Cardiac muscle cell (in vitro differentiated cells and primary cell): ENCODE measurements around the gene ABHD16B. TPM values are rescaled to one million over a fixed set of nuclear protein-coding genes. Genes with fewer than 3 reads are reported as not detected.
"Not testable (repeated sequence)": the region's sequence is repeated elsewhere in the genome, so short reads cannot be mapped to it uniquely, and the experiment has no call there.

Experiments
- DNase-seq, 2 donors: peaks; one replicate each; pipeline versions ENCODE4 v3.0.0 to v3.0.0-alpha.2; 2010 to 2017; ENCODE audit warnings: low read depth in 1 of 2, low spot score in 1 of 2
- H3K27ac ChIP-seq: fragments of 200-600 bp; sonication (generic); 2 replicates; pipeline ENCODE4 v1.5.1; 2016
- H3K27me3 ChIP-seq: fragments of 200-600 bp; sonication (generic); 2 replicates; pipeline ENCODE4 v1.6.0; 2016; ENCODE audit warnings: control low read depth
- H3K36me3 ChIP-seq: fragments of 200-600 bp; sonication (generic); 2 replicates; pipeline ENCODE4 v1.5.1; 2016; ENCODE audit warnings: control low read depth
- H3K4me1 ChIP-seq: fragments of 200-600 bp; sonication (generic); 2 replicates; pipeline ENCODE4 v1.8.1; 2017; ENCODE audit warnings: low read depth, mild to moderate bottlenecking, mixed run types
- H3K4me3 ChIP-seq: fragments of 200-600 bp; sonication (generic); 2 replicates; pipeline ENCODE4 v1.5.1; 2016; ENCODE audit warnings: mild to moderate bottlenecking
- H3K9me3 ChIP-seq: fragments of 200-600 bp; sonication (generic); 2 replicates; pipeline ENCODE4 v1.5.1; 2017; ENCODE audit warnings: low read depth, mild to moderate bottlenecking, control low read depth
- polyA plus RNA-seq: library from polyadenylated mRNA; unstranded; fragments of >200 nt; fragmentation: Nextera tagmentation; extraction: Ambion mirVana; gene quantifications from 2 replicates; pipeline ENCODE4 v1.2.1, GENCODE V29; 2016
- total RNA-seq: library from RNA; depleted of rRNA; stranded (reverse); fragments of >200 nt; gene quantifications from 2 replicates; pipeline ENCODE4 v1.2.3, GENCODE V29; 2016
- TF ChIP-seq, protein P1 (sequence below): IDR thresholded peaks from 2 replicates; pipeline ENCODE4 v1.5.1; 2012; ENCODE audit warnings: low read depth, mild to moderate bottlenecking, low read length

The ABHD16B gene
- total and polyA plus RNA-seq, 2 experiments from 2014 or later: 3.4 TPM; not detected in 1

DNA sequence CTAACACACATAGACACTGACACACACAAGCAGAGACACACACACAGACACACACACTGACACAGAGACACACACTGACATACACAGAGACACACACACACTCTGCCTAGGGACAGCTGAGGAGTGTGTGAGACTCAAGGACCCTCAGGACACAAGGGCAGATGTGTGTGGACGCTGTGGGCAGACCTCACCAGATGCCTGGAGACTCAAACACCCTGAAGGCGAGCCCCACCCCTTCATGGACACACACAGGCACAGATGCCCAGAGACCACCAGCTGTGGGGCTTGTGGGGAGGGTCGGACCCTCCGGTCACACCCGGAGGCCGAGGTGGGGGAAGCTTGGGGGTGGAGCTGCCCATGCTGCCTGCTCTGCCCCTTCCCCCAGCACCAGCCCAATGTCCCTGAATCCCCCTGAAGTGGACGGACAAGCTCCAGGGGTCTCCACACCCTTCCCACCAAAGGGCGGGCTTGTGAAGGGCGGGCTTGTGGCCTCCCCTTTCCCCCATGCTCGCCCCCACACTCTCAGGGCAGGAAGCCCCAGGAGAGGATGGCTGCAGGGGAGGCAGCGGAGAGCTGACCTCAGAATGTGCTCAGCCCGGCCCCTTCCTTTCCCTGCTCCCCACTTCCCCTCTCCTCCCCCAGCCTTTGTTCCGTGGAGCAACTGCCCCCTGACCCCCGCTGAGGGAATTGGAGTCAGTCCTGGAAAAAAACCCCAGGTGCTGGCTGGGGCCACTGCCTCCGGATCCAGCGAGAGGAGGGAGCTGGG lies 13.9 kb upstream of the ABHD16B start:
- Histone ChIP-seq H3K36me3 (no peaks in the 10 kb centered on the region), H3K9me3 (no peaks in the 10 kb centered on the region), H3K27me3 (no peaks in the 10 kb centered on the region), H3K4me1 (peaks cover 31% of the 10 kb centered on the region), H3K4me3 (no peak overlapping the region), H3K27ac (peak overlapping the region; percentile 91)
- peak in 1 of 2 donors; percentile 68 for DNase-seq
- TF ChIP-seq, protein P1, sequence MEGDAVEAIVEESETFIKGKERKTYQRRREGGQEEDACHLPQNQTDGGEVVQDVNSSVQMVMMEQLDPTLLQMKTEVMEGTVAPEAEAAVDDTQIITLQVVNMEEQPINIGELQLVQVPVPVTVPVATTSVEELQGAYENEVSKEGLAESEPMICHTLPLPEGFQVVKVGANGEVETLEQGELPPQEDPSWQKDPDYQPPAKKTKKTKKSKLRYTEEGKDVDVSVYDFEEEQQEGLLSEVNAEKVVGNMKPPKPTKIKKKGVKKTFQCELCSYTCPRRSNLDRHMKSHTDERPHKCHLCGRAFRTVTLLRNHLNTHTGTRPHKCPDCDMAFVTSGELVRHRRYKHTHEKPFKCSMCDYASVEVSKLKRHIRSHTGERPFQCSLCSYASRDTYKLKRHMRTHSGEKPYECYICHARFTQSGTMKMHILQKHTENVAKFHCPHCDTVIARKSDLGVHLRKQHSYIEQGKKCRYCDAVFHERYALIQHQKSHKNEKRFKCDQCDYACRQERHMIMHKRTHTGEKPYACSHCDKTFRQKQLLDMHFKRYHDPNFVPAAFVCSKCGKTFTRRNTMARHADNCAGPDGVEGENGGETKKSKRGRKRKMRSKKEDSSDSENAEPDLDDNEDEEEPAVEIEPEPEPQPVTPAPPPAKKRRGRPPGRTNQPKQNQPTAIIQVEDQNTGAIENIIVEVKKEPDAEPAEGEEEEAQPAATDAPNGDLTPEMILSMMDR: no peak

- Histone ChIP-seq H3K4me3 (no peak overlapping the region), H3K27me3 (no peaks in the 10 kb centered on the region), H3K4me1 (peaks cover 32% of the 10 kb centered on the region), H3K9me3 (no peaks in the 10 kb centered on the region), H3K27ac (peak overlapping the region; percentile 91), H3K36me3 (no peaks in the 10 kb centered on the region)
- TF ChIP-seq, protein P1: no peak
- no peak for DNase-seq
These were observed 13.0 kb upstream of the ABHD16B start for GRCh38 chr20:63848003-63848911.

- H3K4me3 ChIP-seq: no peak overlapping the region
- no peak for DNase-seq
- H3K4me1 ChIP-seq: peaks cover 49% of the 10 kb centered on the region
- H3K36me3 ChIP-seq: no peaks in the 10 kb centered on the region
- H3K27me3 ChIP-seq: no peaks in the 10 kb centered on the region
- TF ChIP-seq, protein P1: no peak
- no peak overlapping the region for H3K27ac ChIP-seq
- H3K9me3 ChIP-seq: no peaks in the 10 kb centered on the region
These were observed 10.4 kb upstream of the ABHD16B start for GRCh38 chr20:63850689-63851547.

- H3K27ac ChIP-seq, H3K4me3 ChIP-seq, H3K9me3 ChIP-seq, H3K27me3 ChIP-seq, DNase-seq, H3K36me3 ChIP-seq: not testable (repeated sequence)
- peaks cover 50% of the 10 kb centered on the region for H3K4me1 ChIP-seq
These were observed 9.8 kb upstream of the ABHD16B start for GRCh38 chr20:63851548-63851943.

GRCh38 chr20:63853733-63854068 lies 7.6 kb upstream of the ABHD16B start:
- not testable (repeated sequence) for H3K36me3 ChIP-seq, H3K27me3 ChIP-seq, H3K9me3 ChIP-seq, DNase-seq, H3K4me3 ChIP-seq
- peaks cover 46% of the 10 kb centered on the region for H3K4me1 ChIP-seq
- peak overlapping the region; percentile 95 for H3K27ac ChIP-seq

GRCh38 chr20:63854069-63854765 lies 7.1 kb upstream of the ABHD16B start:
- peak in 1 of 2 donors; percentile 25 for DNase-seq
- peak overlapping the region; percentile 95 for H3K27ac ChIP-seq
- no peaks in the 10 kb centered on the region for H3K27me3 ChIP-seq
- H3K9me3 ChIP-seq: no peaks in the 10 kb centered on the region
- H3K4me3 ChIP-seq: no peak overlapping the region
- H3K36me3 ChIP-seq: no peaks in the 10 kb centered on the region
- peaks cover 51% of the 10 kb centered on the region for H3K4me1 ChIP-seq
- TF ChIP-seq, protein P1: no peak
